KMS-11 (cell line): ENCODE results near the gene DTHD1.

Experiments
- H2AFZ ChIP-seq: fragments of 200-600 bp; sonication (generic); 2 replicates; pipeline ENCODE4 v1.6.1; 2016; ENCODE audit warnings: antibody characterized with exemption, mixed run types, low read depth
- H3K27ac ChIP-seq: fragments of 200-600 bp; sonication (generic); 2 replicates; pipeline ENCODE4 v1.6.1; 2016; ENCODE audit warnings: mild to moderate bottlenecking, mixed run types
- H3K27me3 ChIP-seq: fragments of 200-600 bp; sonication (generic); 2 replicates; pipeline ENCODE4 v1.6.1; 2017; ENCODE audit warnings: mild to moderate bottlenecking, low read depth, mixed run types, moderate library complexity; ENCODE audit not compliant: insufficient read depth
- H3K36me3 ChIP-seq: fragments of 200-600 bp; sonication (generic); 2 replicates; pipeline ENCODE4 v1.6.1; 2017; ENCODE audit warnings: mild to moderate bottlenecking, mixed run types; ENCODE audit not compliant: insufficient read depth
- H3K4me1 ChIP-seq: fragments of 200-600 bp; sonication (generic); 2 replicates; pipeline ENCODE4 v1.6.1; 2016; ENCODE audit warnings: mild to moderate bottlenecking, low read depth, mixed run types; ENCODE audit not compliant: poor library complexity, severe bottlenecking
- H3K4me2 ChIP-seq: fragments of 200-600 bp; sonication (generic); 2 replicates; pipeline ENCODE4 v1.7.0; 2016; ENCODE audit warnings: mild to moderate bottlenecking, mixed run types
- H3K4me3 ChIP-seq: fragments of 200-600 bp; sonication (generic); IDR thresholded peaks from 2 replicates; pipeline ENCODE4 v1.6.1; 2017; ENCODE audit warnings: low read depth, low read length, mixed read lengths; ENCODE audit not compliant: insufficient read depth
- H3K79me2 ChIP-seq: fragments of 200-600 bp; sonication (generic); 2 replicates; pipeline ENCODE4 v1.6.1; 2016; ENCODE audit warnings: low read depth, mixed run types; ENCODE audit not compliant: insufficient read depth
- H3K9ac ChIP-seq: fragments of 200-600 bp; sonication (generic); 2 replicates; pipeline ENCODE4 v1.6.1; 2016; ENCODE audit warnings: mild to moderate bottlenecking, mixed run types
- H4K20me1 ChIP-seq: fragments of 200-600 bp; sonication (generic); 2 replicates; pipeline ENCODE4 v1.6.1; 2016; ENCODE audit warnings: mild to moderate bottlenecking, mixed run types; ENCODE audit not compliant: insufficient read depth
- TF ChIP-seq, protein P1 (sequence below): fragments of 200-600 bp; sonication (generic); conservative IDR thresholded peaks from 2 replicates; pipeline ENCODE4 v1.6.1; 2017; ENCODE audit warnings: low read depth, mild to moderate bottlenecking, antibody characterized with exemption, low read length, moderate library complexity, mixed read lengths

DTHD1 gene

DNA sequence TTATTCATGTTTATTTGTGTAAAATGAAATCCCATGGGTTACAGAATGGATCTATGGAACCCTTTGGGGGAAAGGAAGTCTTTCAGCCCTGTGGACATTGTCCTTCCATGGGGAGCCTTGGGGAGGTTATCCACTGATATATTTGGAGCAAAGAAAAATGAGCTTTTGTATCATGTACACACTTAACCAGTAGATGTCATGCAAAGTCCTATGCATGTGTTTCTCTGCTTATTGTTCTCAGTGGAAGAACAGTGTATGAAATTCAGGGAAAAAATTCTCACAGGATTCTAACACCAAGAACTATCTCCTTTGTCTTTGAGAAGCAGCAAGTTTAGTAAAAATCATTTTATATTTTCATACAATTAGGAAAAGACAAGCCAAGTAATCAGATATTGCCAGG lies 105.3 kb downstream of the DTHD1 start:
- no peaks in the 10 kb centered on the region for H3K79me2 ChIP-seq
- H3K4me1 ChIP-seq = no peaks in the 10 kb centered on the region
- H3K27me3 ChIP-seq = no peaks in the 10 kb centered on the region
- TF ChIP-seq, protein P1, sequence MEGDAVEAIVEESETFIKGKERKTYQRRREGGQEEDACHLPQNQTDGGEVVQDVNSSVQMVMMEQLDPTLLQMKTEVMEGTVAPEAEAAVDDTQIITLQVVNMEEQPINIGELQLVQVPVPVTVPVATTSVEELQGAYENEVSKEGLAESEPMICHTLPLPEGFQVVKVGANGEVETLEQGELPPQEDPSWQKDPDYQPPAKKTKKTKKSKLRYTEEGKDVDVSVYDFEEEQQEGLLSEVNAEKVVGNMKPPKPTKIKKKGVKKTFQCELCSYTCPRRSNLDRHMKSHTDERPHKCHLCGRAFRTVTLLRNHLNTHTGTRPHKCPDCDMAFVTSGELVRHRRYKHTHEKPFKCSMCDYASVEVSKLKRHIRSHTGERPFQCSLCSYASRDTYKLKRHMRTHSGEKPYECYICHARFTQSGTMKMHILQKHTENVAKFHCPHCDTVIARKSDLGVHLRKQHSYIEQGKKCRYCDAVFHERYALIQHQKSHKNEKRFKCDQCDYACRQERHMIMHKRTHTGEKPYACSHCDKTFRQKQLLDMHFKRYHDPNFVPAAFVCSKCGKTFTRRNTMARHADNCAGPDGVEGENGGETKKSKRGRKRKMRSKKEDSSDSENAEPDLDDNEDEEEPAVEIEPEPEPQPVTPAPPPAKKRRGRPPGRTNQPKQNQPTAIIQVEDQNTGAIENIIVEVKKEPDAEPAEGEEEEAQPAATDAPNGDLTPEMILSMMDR = no peak
- H3K9ac ChIP-seq = no peak overlapping the region
- no peak overlapping the region for H2AFZ ChIP-seq
- H4K20me1 ChIP-seq = no peaks in the 10 kb centered on the region
- no peak overlapping the region for H3K4me3 ChIP-seq
- H3K4me2 ChIP-seq = no peak overlapping the region
- H3K36me3 ChIP-seq = no peaks in the 10 kb centered on the region
- no peak overlapping the region for H3K27ac ChIP-seq

DNA sequence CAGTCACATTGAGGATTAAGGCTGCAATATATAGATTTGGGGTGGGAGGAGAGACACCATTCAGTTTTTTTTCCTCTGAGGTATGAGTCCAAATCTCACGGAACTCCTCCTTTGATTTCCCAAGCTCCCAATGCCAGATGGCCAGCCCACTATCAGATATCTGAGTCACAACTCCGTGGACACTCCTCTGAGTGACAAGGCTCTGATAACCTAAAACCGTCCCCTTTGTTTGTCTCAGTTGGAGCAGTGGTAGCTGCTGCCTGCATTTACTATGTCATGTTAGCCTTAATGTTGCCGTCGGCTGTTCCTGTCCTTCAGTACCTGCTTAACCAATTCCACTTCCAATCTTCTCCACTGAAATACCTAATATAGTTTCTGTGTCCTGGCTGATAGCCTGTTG lies 107.3 kb downstream of the DTHD1 start:
- Histone ChIP-seq H3K27ac (no peak overlapping the region), H2AFZ (no peak overlapping the region), H4K20me1 (no peaks in the 10 kb centered on the region), H3K79me2 (no peaks in the 10 kb centered on the region), H3K9ac (no peak overlapping the region), H3K27me3 (no peaks in the 10 kb centered on the region), H3K36me3 (no peaks in the 10 kb centered on the region), H3K4me1 (no peaks in the 10 kb centered on the region), H3K4me2 (no peak overlapping the region), H3K4me3 (no peak overlapping the region)
- TF ChIP-seq, protein P1 = no peak

DNA sequence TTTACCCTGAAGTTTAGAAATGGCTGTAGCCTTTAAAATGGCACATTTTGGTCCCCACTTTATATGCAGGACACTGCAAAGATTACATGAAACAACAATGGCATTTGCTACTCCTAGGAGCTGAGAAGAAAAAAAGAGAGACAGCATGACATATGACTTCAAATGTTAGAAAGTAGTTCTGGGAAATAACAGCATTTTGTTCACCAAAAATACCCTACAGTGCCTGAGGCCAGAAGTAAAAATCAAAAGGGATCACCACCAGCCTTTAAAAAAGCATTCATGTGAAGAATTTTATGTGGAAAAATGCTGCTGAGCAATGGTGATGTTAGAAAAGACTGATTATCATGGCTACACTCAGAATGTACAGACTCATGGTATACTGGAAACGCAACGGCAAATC lies 110.0 kb downstream of the DTHD1 start:
- H3K79me2 ChIP-seq = no peaks in the 10 kb centered on the region
- no peak overlapping the region for H3K27ac ChIP-seq
- no peaks in the 10 kb centered on the region for H3K4me1 ChIP-seq
- TF ChIP-seq, protein P1 = no peak
- no peaks in the 10 kb centered on the region for H3K36me3 ChIP-seq
- no peaks in the 10 kb centered on the region for H4K20me1 ChIP-seq
- H3K4me2 ChIP-seq = no peak overlapping the region
- H3K9ac ChIP-seq = no peak overlapping the region
- H3K27me3 ChIP-seq = no peaks in the 10 kb centered on the region
- H3K4me3 ChIP-seq = no peak overlapping the region
- H2AFZ ChIP-seq = no peak overlapping the region

DNA sequence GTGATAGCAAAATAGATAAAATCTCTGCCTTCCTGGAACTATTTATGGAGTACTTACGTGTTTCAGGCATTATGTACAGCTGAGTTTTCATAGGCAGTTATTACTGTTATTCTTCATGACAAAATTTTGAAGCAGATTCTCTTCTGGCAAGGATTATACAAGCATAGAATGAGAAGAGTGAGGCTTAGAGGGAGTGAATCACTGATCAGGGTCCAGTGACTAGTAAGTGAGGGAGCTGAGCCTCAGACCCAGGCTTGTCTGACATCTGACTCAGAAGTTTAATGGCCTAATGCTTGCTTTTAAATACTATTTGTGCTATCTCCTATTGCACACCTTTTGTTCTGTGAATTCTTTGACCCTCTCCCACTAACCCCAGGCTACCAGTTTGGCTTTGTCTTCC lies 110.6 kb downstream of the DTHD1 start:
- H3K4me2 ChIP-seq = no peak overlapping the region
- no peaks in the 10 kb centered on the region for H3K79me2 ChIP-seq
- H3K36me3 ChIP-seq = no peaks in the 10 kb centered on the region
- no peak overlapping the region for H3K9ac ChIP-seq
- no peak overlapping the region for H3K4me3 ChIP-seq
- no peak overlapping the region for H2AFZ ChIP-seq
- TF ChIP-seq, protein P1 = no peak
- no peak overlapping the region for H3K27ac ChIP-seq
- no peaks in the 10 kb centered on the region for H4K20me1 ChIP-seq
- no peaks in the 10 kb centered on the region for H3K4me1 ChIP-seq
- no peaks in the 10 kb centered on the region for H3K27me3 ChIP-seq

DNA sequence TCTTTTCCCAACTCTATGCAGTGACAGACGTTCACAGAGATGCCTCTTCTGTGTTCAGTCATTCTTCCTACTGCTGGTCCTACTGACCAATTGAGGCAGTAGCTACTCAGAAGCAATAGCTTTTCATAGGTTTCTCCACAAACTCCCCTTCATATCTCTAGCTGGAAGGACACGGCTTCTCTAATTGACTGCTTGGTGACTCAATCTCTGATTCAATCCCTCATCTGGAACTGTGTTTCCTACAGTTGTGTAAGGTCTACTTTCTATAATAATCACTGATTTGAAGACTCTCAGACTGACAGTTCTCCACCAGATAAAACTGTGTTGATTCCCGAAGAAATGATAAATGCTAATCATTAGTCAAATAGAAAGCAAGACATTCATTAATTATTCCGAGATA lies 111.5 kb downstream of the DTHD1 start:
- Histone ChIP-seq H3K4me1 (no peaks in the 10 kb centered on the region), H3K79me2 (no peaks in the 10 kb centered on the region), H3K4me3 (no peak overlapping the region), H3K36me3 (no peaks in the 10 kb centered on the region), H3K4me2 (no peak overlapping the region), H3K27ac (no peak overlapping the region), H3K27me3 (no peaks in the 10 kb centered on the region), H4K20me1 (no peaks in the 10 kb centered on the region), H2AFZ (no peak overlapping the region), H3K9ac (no peak overlapping the region)
- TF ChIP-seq, protein P1 = no peak
